Stimulated activated effector memory CD8-positive, alpha-beta T cell treated with anti-CD3 and anti-CD28 coated beads, Interleukin-12 subunit alpha, Interleukin-12 subunit beta, amount 100 ng/mL, for 72 hours (primary cell): ENCODE data around the gene USP5.

Experiments used
- ATAC-seq: fragments of 150-1000 bp; cut with Tn5 transposase; 2 replicates; pipeline ENCODE4 v1.10.0; 2021
- DNase-seq, 2 donors: peaks; one replicate each; pipeline ENCODE4 v3.0.0; 2021 to 2022; ENCODE audit warnings: low spot score in 2 of 2
- H3K27ac Mint-ChIP-seq: one replicate; pipeline ENCODE4 v1.8.0; 2022; ENCODE audit warnings: mild to moderate bottlenecking, mixed read lengths
- H3K36me3 Mint-ChIP-seq: one replicate; pipeline ENCODE4 v1.8.0; 2022; ENCODE audit warnings: mild to moderate bottlenecking, mixed read lengths
- H3K4me1 Mint-ChIP-seq: one replicate; pipeline ENCODE4 v1.8.0; 2022; ENCODE audit warnings: mixed read lengths
- H3K4me3 Mint-ChIP-seq: one replicate; pipeline ENCODE4 v1.8.0; 2022; ENCODE audit warnings: mild to moderate bottlenecking, mixed read lengths
- H3K9me3 Mint-ChIP-seq: one replicate; pipeline ENCODE4 v1.8.0; 2022; ENCODE audit warnings: mixed read lengths

The USP5 gene

GRCh38 chr12:6915789-6916285 lies 63.9 kb downstream of the USP5 start:
- Mint-ChIP-seq H3K4me1 (peaks cover 49% of the 10 kb centered on the region), H3K4me3 (peak overlapping the region; percentile 99), H3K36me3 (peaks cover 75% of the 10 kb centered on the region), H3K9me3 (no peaks in the 10 kb centered on the region), H3K27ac (peak overlapping the region; percentile 95)
- DNase-seq (no peak), ATAC-seq (no peak)
